GM12864 (cell line): ENCODE data around the gene BCL10.

Experiments used
- DNase-seq: peaks from one replicate; pipeline ENCODE4 v3.0.0-alpha.2; 2011; ENCODE audit warnings: low read depth
- H3K4me3 ChIP-seq: 2 replicates; pipeline ENCODE4 v1.5.1; 2011; ENCODE audit warnings: mild to moderate bottlenecking, low read depth, low read length, control low read depth
- CTCF ChIP-seq: IDR thresholded peaks from 2 replicates; pipeline ENCODE4 v1.5.1; 2011; ENCODE audit warnings: low read depth, mild to moderate bottlenecking, moderate library complexity, low read length, control low read depth, inconsistent platforms; ENCODE audit errors: missing control alignments

The BCL10 gene

GRCh38 chr1:85225624-85226380, 50.6 kb downstream of the BCL10 start:
- no peak for DNase-seq
- TF ChIP-seq CTCF: no peak
- H3K4me3 ChIP-seq: no peak overlapping the region

GRCh38 chr1:85224734-85225623, 51.5 kb downstream of the BCL10 start:
- DNase-seq: no peak
- no peak for TF ChIP-seq CTCF
- H3K4me3 ChIP-seq: no peak overlapping the region

- no peak for DNase-seq
- TF ChIP-seq CTCF: no peak
- H3K4me3 ChIP-seq: no peak overlapping the region
These were observed 52.1 kb downstream of the BCL10 start for GRCh38 chr1:85224295-85224694.

GRCh38 chr1:85223334-85223733, 53.1 kb downstream of the BCL10 start:
- no peak for TF ChIP-seq CTCF
- no peak overlapping the region for H3K4me3 ChIP-seq
- DNase-seq: no peak

- no peak overlapping the region for H3K4me3 ChIP-seq
- TF ChIP-seq CTCF: no peak
- DNase-seq: no peak
These were observed 55.7 kb downstream of the BCL10 start for GRCh38 chr1:85220756-85221201.

DNA sequence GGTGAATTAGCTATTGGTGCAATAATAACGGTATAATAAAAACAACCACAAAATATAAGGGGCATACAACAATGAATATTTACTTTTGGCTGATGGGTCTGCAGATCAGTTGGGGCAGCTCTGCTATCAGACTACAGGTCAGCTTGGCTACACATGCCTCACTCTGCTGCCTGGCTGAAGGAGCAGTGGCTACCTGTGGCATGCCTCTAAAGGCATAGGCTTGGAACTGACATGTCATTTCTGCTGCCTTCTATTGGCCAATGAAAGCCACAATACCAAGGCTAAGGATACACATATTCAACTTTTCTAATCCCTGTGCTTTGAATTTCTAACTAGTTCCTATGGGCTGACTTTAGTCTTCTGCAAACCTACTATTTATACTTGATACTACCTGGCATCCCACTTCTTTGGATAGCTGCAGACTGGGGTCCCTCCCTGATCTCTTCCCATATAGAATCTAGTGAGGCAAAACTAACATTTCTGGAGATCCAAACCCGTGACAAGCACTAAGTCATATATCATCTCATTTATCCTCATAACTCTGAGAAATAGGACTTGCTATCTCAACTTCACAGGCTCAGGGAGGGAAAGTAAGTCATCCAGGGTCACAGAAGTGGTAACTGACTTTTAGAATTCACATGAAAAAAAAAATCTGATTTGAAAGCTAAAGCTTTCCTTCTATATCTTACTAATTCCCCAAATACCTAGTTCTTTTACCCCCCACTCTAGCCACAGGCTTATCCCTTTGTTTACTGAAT, 56.4 kb downstream of the BCL10 start:
- no peak overlapping the region for H3K4me3 ChIP-seq
- no peak for TF ChIP-seq CTCF
- DNase-seq: no peak
